SIG-M5 (cell line): ENCODE measurements around the gene NRARP.

Source experiments
- DNase-seq: peaks from one replicate; lab custom pipeline; 2025; lab: John Stamatoyannopoulos, UW

NRARP gene

DNA sequence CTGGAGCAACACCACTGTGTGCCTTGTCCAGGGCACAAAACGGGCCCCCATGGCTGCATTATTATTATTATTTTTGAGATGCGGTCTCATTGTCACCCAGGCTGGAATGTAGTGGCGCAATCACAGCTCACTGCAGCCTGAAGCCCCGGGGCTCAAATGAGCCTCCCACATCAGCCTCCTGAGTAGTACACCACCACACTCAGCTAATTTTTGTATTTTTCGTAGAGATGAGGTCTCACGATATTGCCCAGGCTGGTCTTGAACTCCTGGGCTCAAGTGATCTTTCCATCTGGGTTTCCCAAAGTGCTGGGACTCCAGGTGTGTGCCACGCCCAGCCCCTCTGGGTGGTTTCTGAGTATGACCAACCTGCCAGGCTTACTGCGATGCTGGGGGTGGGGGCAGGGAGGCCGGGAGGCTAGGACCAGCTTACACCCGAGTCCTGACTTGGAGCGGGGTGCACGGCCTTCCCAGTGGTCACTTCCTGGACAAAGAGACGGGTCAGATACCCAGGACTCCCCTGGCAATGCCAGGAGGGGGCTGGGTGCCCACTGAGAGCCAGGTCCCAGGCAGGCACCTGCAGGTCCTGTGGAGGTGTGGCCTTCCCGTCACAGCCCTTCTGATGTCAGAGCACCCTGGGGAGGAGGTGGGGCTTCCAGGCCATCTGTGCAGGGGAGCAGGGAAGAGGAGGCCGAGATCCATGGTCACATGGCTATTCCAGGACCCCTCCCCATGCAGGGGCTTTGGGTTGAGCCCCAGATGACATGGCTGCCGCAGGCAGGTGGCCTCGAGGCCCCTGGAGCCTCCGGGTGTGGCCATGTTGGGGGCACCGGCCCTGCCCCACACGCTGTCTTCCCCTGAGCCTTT is 8.3 kb upstream of the NRARP start:
- DNase-seq, result no peak

GRCh38 chr9:137309368-137310188 is 7.5 kb upstream of the NRARP start:
- DNase-seq, result no peak

DNA sequence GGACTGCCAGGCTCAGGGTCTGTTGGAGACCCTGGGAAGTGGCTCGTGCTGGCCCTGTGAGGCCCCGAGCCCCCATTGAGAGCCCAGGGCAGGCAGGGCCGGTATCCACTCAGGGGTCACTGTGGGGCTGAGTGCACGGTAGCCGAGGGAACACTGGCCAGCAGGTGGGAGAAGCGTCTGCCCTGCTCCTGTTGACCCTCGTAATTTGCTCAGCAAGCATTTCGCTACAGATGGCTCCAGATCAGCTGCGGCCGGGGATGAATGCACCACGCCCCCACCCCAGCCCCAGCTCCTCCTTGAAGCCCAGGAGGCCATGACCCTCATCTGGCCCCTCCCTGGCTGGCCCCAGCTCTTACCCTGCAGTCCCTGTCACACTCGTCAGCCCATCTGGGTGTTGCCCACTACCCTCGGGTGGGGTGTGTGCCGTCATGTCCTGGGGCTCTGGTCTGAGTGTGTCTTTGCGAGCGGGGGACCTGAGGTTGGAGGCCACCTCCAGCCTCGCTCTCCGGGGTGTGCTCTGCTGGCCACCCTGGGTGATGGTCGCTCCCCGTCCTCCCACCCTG is 6.1 kb upstream of the NRARP start:
- DNase-seq, result no peak

GRCh38 chr9:137307255-137308056 is 5.4 kb upstream of the NRARP start:
- no peak for DNase-seq

GRCh38 chr9:137306850-137307254 is 4.8 kb upstream of the NRARP start:
- DNase-seq, result no peak

GRCh38 chr9:137306066-137306849 is 4.2 kb upstream of the NRARP start:
- no peak for DNase-seq

DNA sequence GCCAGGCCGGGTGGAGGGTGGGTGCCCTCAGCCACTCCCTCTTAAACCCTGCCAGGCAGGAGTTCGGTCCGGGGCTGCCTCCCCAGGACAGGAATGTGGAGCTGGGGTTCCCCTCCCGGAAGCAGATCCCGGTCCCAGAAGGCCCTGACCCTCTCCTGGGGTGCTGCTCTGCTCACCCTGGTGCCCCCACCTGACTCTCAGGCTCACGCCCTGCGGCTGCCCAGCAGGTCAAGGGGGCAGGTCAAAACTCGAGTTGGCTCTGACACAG is 3.7 kb upstream of the NRARP start:
- no peak for DNase-seq

DNA sequence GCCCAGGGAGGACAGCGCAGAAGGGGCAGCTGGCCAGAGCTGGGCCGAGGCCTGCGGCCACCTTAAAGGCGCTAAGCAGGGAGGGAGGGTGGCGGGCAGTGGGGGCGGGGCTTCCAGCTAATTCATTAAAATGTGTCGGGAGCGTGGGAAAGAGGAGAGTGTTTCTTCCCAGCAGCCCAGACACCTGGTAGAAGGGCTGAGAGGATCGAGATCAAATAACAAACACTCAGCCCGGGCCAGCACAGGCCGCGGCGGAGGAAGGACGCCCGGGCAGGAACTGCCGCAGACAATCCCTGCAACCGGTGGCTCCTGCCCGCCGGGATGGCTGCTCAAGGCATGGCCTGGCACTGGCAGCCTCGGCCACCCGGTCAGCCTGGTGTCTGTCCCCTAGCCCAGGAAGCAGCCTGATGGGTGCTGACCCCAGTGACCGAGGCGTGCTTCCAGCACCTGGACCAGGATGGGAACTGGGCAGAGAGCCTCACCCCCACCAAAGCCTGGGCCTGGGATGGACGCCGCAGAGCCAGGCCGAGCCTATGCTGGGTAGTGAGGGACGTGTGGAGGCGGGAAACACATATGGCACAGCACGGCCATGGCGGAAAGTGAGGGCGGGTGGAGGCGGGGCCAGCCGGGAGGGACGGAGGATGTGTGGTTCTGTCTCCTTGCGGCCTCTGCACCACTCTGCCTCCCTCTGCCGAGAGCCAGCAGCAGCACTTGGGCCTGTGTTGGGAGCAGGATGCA is 3.2 kb upstream of the NRARP start:
- DNase-seq, result no peak

DNA sequence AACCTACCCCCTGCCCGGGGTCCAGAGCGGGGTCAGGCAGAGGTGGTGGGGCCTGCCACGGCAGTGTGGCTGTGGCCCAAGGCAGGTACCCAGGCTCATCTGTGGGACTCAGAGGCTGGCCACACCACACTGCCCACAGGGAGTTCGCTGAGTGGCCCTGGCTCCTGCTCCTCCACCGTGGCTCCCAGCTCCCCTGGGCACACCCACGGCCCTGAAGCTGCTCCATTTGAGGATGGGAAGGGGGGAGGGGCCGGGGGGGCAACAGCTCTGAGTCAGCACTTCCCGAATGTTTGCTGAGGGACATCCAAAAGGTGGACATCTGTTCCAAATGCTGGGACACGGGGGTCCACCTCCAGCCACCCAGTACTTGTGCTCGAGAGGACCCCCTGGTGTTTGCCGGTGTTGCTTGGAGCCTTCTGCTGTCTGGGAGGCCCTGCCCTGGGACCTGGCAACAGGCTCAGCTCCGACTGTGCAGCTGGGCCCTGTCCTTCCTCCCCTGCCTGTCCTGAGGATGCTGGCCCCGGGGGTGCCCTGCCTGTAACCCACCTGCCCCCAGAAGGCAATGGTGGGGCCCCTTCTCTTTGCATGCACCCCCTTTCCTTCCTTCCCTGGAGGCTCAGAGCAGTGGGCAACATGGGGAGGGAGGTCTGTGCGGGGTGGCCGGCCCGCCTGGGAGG is 2.5 kb upstream of the NRARP start:
- no peak for DNase-seq

DNA sequence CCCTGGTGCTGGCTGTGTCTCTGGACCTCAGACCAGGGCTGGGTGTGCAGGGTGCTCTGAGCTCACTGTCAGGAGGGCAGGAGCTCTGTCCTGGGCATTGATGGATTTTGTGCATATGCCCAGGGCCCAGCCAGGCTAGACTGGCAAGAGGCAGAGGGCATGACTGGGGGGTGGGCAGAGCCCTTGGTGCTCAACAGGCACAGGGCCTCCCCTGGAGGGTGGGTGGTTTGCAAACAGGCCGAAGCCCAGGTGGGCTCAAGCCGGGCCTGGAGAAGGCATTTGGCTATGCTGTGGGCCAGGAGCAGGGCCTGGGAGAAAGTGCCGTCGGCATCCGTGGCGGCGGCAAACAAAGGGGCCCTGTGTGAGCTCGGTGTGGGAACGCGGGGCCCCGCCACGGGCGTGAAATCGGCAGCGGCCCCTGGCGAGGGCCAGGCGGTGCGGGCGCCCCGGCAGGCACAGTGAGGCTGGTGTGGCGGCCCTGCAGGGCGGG is 1.9 kb upstream of the NRARP start:
- DNase-seq, result no peak

DNA sequence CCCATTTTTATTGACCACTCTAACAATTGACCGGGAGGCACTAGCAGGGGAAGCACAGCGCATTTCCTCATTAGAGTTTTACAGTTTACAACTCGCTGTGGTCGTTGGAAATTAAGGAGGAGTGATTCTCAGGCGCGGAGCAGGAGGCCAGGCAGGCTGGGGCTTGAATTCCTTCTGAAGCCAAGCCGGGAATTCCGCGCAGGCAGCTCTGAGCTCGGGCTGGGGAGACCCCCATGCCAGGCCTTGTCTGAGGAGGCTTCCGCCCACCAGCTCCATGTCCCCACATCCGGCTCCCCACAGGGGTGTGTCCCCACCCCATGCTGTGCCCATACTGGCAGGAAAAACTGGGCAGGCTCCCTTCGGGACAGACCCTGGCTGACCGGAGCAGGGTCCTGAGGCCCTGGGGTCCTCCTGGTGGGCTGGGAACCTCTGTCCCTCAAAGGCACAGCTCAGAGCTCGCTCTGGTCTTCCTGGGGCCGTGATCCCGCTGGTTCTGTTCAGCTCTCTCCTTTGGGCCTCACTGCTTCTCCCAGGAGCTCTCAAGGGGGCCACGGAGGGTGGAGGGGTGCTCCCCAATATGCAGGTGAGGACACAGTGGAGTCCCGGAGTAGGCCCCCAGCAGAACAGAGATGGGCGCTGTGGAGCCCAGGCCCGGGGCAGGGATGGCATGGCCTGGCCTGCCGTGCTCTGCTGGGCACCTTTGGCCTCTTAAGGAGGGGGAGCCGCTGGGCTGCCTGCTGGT is 1.3 kb upstream of the NRARP start:
- DNase-seq, result no peak

DNA sequence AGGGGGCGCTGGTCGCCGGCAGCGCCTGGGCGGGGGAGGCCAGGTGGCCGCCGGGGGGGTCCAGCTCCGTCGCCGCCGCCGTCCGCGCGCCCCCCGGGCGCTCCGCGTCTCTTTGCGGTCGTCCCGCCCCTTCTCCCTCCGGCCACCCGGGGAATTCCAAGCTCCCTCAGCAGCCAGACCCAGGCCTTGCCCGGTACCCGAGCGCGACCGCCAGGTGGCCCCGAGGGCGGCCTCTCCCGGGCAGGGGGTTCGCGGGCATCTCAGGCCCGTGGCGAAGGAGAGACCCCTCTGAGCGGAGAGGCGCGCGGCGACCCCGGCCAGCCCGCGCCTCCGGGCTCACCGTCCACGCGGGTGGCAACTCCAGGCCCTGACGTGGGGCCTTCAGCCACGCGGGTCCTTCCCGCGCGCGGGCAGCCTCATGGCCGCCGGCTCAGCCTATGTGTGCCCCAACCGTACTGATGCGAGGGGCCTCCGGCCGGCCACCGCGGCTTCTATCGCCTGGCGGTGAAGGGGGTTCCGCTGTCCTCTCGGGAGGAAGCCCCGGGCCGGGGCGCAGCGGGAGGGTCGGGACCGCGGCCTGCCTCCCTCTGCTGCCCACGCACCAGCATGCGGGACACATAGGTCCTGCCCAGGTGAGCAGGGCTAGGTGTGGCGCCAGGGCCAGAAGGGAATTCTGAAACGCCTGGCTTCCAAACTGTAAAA is 529 bp upstream of the NRARP start:
- DNase-seq, result no peak

DNA sequence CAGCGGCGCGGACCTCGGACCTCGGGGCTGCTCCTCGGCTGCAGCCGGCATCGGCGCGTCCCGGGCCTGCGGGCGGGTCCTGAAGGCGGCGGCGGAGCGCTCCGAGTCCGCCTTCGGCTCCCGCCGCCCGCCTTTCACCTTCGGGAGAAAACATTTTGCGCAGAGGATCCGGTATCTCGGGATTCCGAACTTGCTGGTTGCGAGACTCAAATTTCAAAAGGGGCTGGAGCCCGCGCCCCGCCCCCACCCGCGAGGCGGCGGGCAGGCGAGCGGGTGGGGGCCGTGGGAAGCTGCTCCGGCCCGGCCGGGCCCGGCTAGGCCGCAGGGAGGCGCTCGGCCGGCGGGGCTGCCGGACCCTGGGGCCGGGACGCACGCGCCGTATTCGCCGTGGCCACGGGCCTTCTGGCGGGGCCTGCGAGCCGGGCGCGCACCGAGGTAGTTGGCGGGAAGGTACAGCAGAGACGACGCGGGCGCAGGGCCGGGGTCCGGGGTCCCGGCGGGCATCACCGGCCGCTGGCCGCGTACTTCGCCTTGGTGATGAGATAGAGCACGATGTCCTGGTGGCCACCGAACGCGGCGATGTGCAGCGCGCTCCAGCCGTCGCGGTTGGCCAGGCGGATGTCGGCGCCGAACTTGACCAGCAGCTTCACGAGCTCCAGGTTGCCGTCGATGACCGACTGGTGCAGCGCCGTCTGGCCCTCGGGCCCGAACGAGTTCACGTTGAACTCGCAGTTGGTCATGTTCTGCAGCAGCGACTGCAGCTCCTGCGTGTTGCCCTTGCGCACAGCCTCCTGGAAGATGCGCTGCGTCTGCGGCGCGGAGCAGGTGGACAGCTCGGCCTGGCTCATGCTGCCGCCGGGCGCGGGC is 757 bp downstream of the NRARP start:
- DNase-seq, result no peak

DNA sequence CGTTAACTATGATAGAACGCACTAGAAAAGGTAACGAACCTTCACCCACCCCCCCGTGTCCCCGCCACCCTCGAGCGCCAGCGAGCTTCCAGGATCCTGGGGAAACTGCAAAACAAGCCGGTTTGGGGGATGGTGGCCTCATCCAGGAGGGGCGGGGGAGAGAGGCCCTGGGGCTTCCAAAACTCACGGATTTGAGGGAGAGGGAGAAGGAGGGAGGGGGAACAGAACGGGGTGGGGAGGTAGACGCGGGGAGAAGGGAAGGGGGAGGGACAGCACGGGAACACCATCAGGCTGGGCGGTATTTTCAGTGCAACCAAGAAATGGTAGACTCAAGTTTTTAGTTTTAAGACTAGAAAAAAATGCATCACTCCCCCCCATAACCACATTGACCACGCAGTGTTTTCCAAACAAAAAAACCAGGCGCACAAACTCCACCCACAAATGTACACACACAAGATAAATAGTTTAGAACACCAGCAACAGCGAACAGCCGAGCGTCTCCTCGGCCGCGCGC is 1.4 kb downstream of the NRARP start:
- DNase-seq, result no peak

GRCh38 chr9:137299938-137300337 is 2.1 kb downstream of the NRARP start:
- DNase-seq, result no peak

DNA sequence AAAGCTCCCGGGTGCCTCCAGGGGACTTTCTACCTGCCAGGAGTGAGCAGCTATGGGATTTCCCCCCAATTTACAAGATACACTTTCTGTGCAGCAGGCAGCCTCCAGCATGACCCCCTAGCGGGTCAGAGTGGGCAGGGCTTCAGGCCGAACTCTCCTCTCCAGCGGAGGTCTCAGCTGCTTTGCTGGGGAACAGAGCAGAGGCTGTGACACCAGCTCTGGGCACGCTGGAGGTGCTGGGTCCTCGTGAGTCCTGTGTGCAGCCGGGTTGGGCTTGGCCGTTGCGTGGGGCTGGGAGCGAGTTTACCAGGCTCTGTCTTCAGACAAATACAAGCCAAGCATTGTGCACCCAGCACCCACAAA is 2.9 kb downstream of the NRARP start:
- DNase-seq, result no peak

- DNase-seq, result no peak
Measured at GRCh38 chr9:137298401-137299202, 3.5 kb downstream of the NRARP start.
